Testis (tissue), 3 donors: Measurements from ENCODE around the gene KATNAL2. TPM values are rescaled to one million over a fixed set of nuclear protein-coding genes. Genes with fewer than 3 reads are reported as not detected.
"Not testable (repeated sequence)": the region's sequence is repeated elsewhere in the genome, so short reads cannot be mapped to it uniquely, and the experiment has no call there.

Experiments
- DNase-seq: peaks from one replicate; pipeline ENCODE4 v3.0.0-alpha.2; 2019
- H3K27ac ChIP-seq, 2 donors: fragments of 200-600 bp; sonication (generic); one replicate each; pipeline ENCODE4 v1.5.1; 2019
- H3K27me3 ChIP-seq: fragments of 200-600 bp; sonication (generic); one replicate; pipeline ENCODE4 v1.5.1; 2019
- H3K36me3 ChIP-seq: fragments of 200-600 bp; sonication (generic); one replicate; pipeline ENCODE4 v1.5.1; 2017; ENCODE audit warnings: low read depth; ENCODE audit errors: missing control alignments
- H3K4me1 ChIP-seq: fragments of 200-600 bp; sonication (generic); one replicate; pipeline ENCODE4 v1.5.1; 2019
- H3K4me3 ChIP-seq, 2 donors: fragments of 200-600 bp; sonication (generic); one replicate each; pipeline ENCODE4 v1.5.1; 2017 to 2019
- H3K9me3 ChIP-seq: fragments of 200-600 bp; sonication (generic); one replicate; pipeline ENCODE4 v1.5.1; 2017
- POLR2A ChIP-seq: fragments of 450-650 bp; IDR thresholded peaks from one replicate; pipeline ENCODE4 v1.6.1; 2017; ENCODE audit warnings: antibody characterized with exemption, mild to moderate bottlenecking, moderate library complexity
- WGBS, 2 donors: methylation state at CpG; one replicate each; pipeline ENCODE4 v1.1.5; 2018; 5-methylcytosine and 5-hydroxymethylcytosine counted together
- intact Hi-C: fragments of 100-400 bp; cut with DNase I; formaldehyde crosslinking; loops from one replicate; pipeline ENCODE4 v1.15.1; 2023; ENCODE audit warnings: low total_unique reads
- polyA plus RNA-seq: library from polyadenylated mRNA; stranded (reverse); fragments of 350-450 nt; fragmentation: Illumina TruSeq; extraction: RNeasy Lipid Tissue Mini Kit (QIAGEN cat#74804); gene quantifications from one replicate; pipeline ENCODE4 v1.2.3, GENCODE V29; 2014; ENCODE audit warnings: low read depth, low replicate concordance; ENCODE audit not compliant: insufficient read depth
- total RNA-seq, 2 donors: library from RNA; depleted of rRNA; stranded (reverse); fragments of >200 nt; gene quantifications; one replicate each; pipeline ENCODE4 v1.2.3, GENCODE V29; 2016
- TF ChIP-seq, protein P1 (sequence below), 3 experiments: fragments of 450-650 bp in 2 of 3; fragments of 200-600 bp in 1 of 3; sonication (generic) in 1 of 3; IDR thresholded peaks; one replicate each; pipeline ENCODE4 v1.5.1; 2016 to 2019; ENCODE audit warnings: antibody characterized with exemption in 3 of 3, mild to moderate bottlenecking in 2 of 3, moderate library complexity in 1 of 3

The KATNAL2 gene
- total and polyA plus RNA-seq, 3 donors from 2014 or later, result 17.5 to 36.8 (median 36.2) TPM

DNA sequence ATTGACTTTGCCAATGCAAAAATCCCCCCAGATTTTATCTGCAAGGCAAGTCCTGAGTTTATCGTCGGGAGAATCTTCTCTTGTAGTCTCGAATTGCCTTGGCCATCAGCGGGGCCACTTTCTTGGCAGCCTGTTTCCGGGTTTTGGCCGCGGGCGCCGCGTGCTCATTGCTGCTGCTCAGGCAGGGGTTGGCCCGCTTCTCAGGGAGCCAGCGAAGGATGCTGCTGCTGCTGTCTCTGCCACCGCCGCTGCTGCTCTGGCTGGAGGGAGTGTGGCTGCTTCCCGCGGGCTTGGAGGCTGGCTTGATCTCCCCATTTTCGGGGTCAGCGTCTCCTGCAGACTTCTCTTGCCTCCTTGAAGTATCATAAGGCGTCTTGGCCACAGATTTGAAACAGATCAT lies 115.5 kb downstream of the KATNAL2 start:
- DNase-seq, result no peak
- no peak overlapping the region for H3K4me3 ChIP-seq
- H3K27ac ChIP-seq, result no peak overlapping the region
- intact Hi-C loops, result no loop called here
- no peaks in the 10 kb centered on the region for H3K36me3 ChIP-seq
- H3K27me3 ChIP-seq, result no peaks in the 10 kb centered on the region
- 70 to 75% methylated on average over 18 to 19 of the region's 19 CpGs for WGBS, 2 donors
- TF ChIP-seq POLR2A, result no peak
- TF ChIP-seq, protein P1, sequence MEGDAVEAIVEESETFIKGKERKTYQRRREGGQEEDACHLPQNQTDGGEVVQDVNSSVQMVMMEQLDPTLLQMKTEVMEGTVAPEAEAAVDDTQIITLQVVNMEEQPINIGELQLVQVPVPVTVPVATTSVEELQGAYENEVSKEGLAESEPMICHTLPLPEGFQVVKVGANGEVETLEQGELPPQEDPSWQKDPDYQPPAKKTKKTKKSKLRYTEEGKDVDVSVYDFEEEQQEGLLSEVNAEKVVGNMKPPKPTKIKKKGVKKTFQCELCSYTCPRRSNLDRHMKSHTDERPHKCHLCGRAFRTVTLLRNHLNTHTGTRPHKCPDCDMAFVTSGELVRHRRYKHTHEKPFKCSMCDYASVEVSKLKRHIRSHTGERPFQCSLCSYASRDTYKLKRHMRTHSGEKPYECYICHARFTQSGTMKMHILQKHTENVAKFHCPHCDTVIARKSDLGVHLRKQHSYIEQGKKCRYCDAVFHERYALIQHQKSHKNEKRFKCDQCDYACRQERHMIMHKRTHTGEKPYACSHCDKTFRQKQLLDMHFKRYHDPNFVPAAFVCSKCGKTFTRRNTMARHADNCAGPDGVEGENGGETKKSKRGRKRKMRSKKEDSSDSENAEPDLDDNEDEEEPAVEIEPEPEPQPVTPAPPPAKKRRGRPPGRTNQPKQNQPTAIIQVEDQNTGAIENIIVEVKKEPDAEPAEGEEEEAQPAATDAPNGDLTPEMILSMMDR (IDR thresholded peaks at IDR 0.05), result no peak
- H3K9me3 ChIP-seq, result no peaks in the 10 kb centered on the region
- H3K4me1 ChIP-seq, result no peaks in the 10 kb centered on the region

GRCh38 chr18:47034591-47034990 lies 117.2 kb downstream of the KATNAL2 start:
- DNase-seq, intact Hi-C loops, H3K36me3 ChIP-seq, H3K27ac ChIP-seq, H3K27me3 ChIP-seq, H3K4me1 ChIP-seq, H3K9me3 ChIP-seq: not testable (repeated sequence)
- 51 to 72% methylated on average over 17 to 28 of the region's 28 CpGs for WGBS, 2 donors
- peak overlapping the region in 1 of 2 donors; percentile 7 for H3K4me3 ChIP-seq

GRCh38 chr18:47035156-47035671 lies 117.8 kb downstream of the KATNAL2 start, which contains the start of gene ELOA2:
ELOA2 (minus strand) TSS chr18:47035621; CDS start chr18:47035264, 357 bp downstream.
- no peaks in the 10 kb centered on the region for H3K9me3 ChIP-seq
- intact Hi-C loops, result no loop called here
- peak within 1 kb of the TSS in 1 of 2 donors; percentile 7 for H3K4me3 ChIP-seq
- TF ChIP-seq POLR2A, result no peak
- TF ChIP-seq, protein P1 (IDR thresholded peaks at IDR 0.05), result no peak
- DNase-seq, result peak; percentile 22
- no peaks in the 10 kb centered on the region for H3K36me3 ChIP-seq
- H3K4me1 ChIP-seq, result no peaks in the 10 kb centered on the region
- H3K27me3 ChIP-seq, result no peaks in the 10 kb centered on the region
- no peak within 1 kb of the TSS for H3K27ac ChIP-seq
- WGBS, 2 donors, result 82 to 90% methylated on average over 24 to 29 of the region's 29 CpGs

GRCh38 chr18:47036298-47036874 lies 119.0 kb downstream of the KATNAL2 start:
- DNase-seq, result peak; percentile 49
- Histone ChIP-seq H3K9me3 (no peaks in the 10 kb centered on the region), H3K36me3 (no peaks in the 10 kb centered on the region), H3K4me3 (no peak overlapping the region), H3K27me3 (no peaks in the 10 kb centered on the region), H3K27ac (no peak overlapping the region), H3K4me1 (no peaks in the 10 kb centered on the region)
- no peak for TF ChIP-seq POLR2A
- TF ChIP-seq, protein P1 (IDR thresholded peaks at IDR 0.05), result no peak
- intact Hi-C loops, result no loop called here
- WGBS, 2 donors, result 58 to 64% methylated on average over 2 of the region's 2 CpGs

- intact Hi-C loops, result no loop called here
These were observed 119.7 kb downstream of the KATNAL2 start for GRCh38 chr18:47036927-47037578.

More at GRCh38 chr18:47036927-47037578, 119.7 kb downstream of the KATNAL2 start:
- TF ChIP-seq, protein P1 (IDR thresholded peaks at IDR 0.05), result no peak
- no peak for TF ChIP-seq POLR2A
- Histone ChIP-seq H3K9me3 (no peaks in the 10 kb centered on the region), H3K27ac (no peak overlapping the region), H3K27me3 (no peaks in the 10 kb centered on the region), H3K4me1 (no peaks in the 10 kb centered on the region), H3K4me3 (no peak overlapping the region), H3K36me3 (no peaks in the 10 kb centered on the region)
- 86% methylated on average over 3 of the region's 3 CpGs for WGBS, 2 donors
- DNase-seq, result no peak
